ENCODE data around the gene RPUSD1.

DNA sequence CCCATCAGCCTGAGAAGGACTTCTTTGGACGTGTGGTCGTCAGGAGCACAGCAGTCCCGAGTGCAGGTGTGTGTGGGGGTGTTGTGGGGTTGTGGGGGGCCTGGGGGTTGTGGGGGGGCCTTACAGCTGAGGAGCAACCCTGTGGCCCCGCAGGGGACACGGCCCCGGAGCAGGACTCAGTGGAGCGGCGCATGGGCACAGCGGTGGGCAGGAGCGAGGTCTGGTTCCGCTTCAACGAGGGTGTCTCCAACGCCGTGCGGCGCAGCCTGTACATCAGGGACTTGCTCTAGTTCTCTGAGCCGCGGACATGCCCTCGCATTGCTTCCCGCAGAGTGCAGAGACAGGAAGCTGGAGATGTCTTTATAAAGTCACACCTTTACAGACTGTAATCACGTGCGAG is 9.5 kb upstream of the RPUSD1 start:
- TF ChIP-seq EZH2 (IDR thresholded peaks at IDR 0.05; ENCODE audit: borderline replicate concordance, insufficient read depth, low read depth, low read length, poor library complexity, severe bottlenecking): no peak
- TF ChIP-seq, protein P1, sequence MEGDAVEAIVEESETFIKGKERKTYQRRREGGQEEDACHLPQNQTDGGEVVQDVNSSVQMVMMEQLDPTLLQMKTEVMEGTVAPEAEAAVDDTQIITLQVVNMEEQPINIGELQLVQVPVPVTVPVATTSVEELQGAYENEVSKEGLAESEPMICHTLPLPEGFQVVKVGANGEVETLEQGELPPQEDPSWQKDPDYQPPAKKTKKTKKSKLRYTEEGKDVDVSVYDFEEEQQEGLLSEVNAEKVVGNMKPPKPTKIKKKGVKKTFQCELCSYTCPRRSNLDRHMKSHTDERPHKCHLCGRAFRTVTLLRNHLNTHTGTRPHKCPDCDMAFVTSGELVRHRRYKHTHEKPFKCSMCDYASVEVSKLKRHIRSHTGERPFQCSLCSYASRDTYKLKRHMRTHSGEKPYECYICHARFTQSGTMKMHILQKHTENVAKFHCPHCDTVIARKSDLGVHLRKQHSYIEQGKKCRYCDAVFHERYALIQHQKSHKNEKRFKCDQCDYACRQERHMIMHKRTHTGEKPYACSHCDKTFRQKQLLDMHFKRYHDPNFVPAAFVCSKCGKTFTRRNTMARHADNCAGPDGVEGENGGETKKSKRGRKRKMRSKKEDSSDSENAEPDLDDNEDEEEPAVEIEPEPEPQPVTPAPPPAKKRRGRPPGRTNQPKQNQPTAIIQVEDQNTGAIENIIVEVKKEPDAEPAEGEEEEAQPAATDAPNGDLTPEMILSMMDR (IDR thresholded peaks at IDR 0.05): no peak
